ENCODE results near the gene TBC1D22A.

Gene TBC1D22A

GRCh38 chr22:47065756-47066615 is 303.5 kb downstream of the TBC1D22A start:
- no peak overlapping the region for H3K9ac ChIP-seq (ENCODE audit: low read length)
- no peak overlapping the region for H3K27ac ChIP-seq (ENCODE audit: low read length)
- H3K36me3 ChIP-seq (replicated peaks; ENCODE audit: low read depth, low read length) = peaks cover 37% of the 10 kb centered on the region
- TF ChIP-seq CTCF (IDR thresholded peaks at IDR 0.05; ENCODE audit: low read depth, low read length) = no peak
- TF ChIP-seq EZH2phosphoT487 (IDR thresholded peaks at IDR 0.05; ENCODE audit: low read depth) = no peak
- peaks cover 68% of the 10 kb centered on the region for H4K20me1 ChIP-seq (ENCODE audit: insufficient read depth, low read length)
- H2AFZ ChIP-seq (ENCODE audit: low read depth, low read length) = no peak overlapping the region
- H3K4me3 ChIP-seq (ENCODE audit: low read length) = no peak overlapping the region
- no peaks in the 10 kb centered on the region for H3K27me3 ChIP-seq (ENCODE audit: low read depth, low read length)
- peaks cover 15% of the 10 kb centered on the region for H3K79me2 ChIP-seq (ENCODE audit: low read length)
- H3K4me1 ChIP-seq (ENCODE audit: low read length) = no peaks in the 10 kb centered on the region
- H3K9me3 ChIP-seq (ENCODE audit: insufficient read depth, low read length) = no peaks in the 10 kb centered on the region
- no peak overlapping the region for H3K4me2 ChIP-seq (ENCODE audit: low read length)

- no peak overlapping the region for H3K4me2 ChIP-seq (ENCODE audit: low read length)
- H3K9ac ChIP-seq (ENCODE audit: low read length) = no peak overlapping the region
- peaks cover 31% of the 10 kb centered on the region for H3K36me3 ChIP-seq (replicated peaks; ENCODE audit: low read depth, low read length)
- H3K9me3 ChIP-seq (ENCODE audit: insufficient read depth, low read length) = no peaks in the 10 kb centered on the region
- H3K79me2 ChIP-seq (ENCODE audit: low read length) = peaks cover 21% of the 10 kb centered on the region
- no peak overlapping the region for H2AFZ ChIP-seq (ENCODE audit: low read depth, low read length)
- no peak for TF ChIP-seq EZH2phosphoT487 (IDR thresholded peaks at IDR 0.05; ENCODE audit: low read depth)
- TF ChIP-seq CTCF (IDR thresholded peaks at IDR 0.05; ENCODE audit: low read depth, low read length) = no peak
- no peaks in the 10 kb centered on the region for H3K27me3 ChIP-seq (ENCODE audit: low read depth, low read length)
- no peak overlapping the region for H3K27ac ChIP-seq (ENCODE audit: low read length)
- H3K4me1 ChIP-seq (ENCODE audit: low read length) = no peaks in the 10 kb centered on the region
- H4K20me1 ChIP-seq (ENCODE audit: insufficient read depth, low read length) = peaks cover 74% of the 10 kb centered on the region
- H3K4me3 ChIP-seq (ENCODE audit: low read length) = no peak overlapping the region
Observed at GRCh38 chr22:47066616-47066905, 304.1 kb downstream of the TBC1D22A start.

DNA sequence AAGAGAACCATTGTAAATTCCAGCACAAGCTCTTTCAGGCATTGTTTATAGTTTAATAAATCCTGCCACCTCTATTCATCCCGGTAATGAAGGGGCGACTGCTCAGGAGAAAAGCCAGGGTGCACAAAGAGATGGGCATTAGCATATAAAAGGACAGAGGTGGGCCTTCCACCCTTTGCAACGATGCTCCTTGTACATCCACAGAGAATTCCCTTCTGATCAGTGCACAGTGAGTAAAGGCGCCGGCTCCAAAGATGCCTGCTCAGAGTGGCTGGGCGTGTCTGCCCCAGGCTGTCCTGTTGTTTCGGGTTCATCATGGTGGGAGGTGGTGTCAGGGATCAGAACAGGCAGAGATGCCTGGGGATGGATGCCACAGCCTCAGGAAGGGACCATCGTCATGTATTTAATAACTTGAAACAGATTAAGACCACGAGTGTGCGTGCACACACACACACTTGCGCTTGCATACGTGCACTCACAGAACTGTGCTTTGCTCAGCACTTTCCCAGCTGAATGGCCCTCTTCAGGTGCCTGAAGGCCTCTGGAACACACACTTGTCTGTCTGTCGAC is 305.0 kb downstream of the TBC1D22A start:
- H4K20me1 ChIP-seq (ENCODE audit: insufficient read depth, low read length) = peaks cover 79% of the 10 kb centered on the region
- H3K4me2 ChIP-seq (ENCODE audit: low read length) = no peak overlapping the region
- peaks cover 29% of the 10 kb centered on the region for H3K79me2 ChIP-seq (ENCODE audit: low read length)
- no peaks in the 10 kb centered on the region for H3K4me1 ChIP-seq (ENCODE audit: low read length)
- peaks cover 27% of the 10 kb centered on the region for H3K36me3 ChIP-seq (replicated peaks; ENCODE audit: low read depth, low read length)
- TF ChIP-seq CTCF (IDR thresholded peaks at IDR 0.05; ENCODE audit: low read depth, low read length) (no peak), EZH2phosphoT487 (IDR thresholded peaks at IDR 0.05; ENCODE audit: low read depth) (no peak)
- no peak overlapping the region for H3K4me3 ChIP-seq (ENCODE audit: low read length)
- no peak overlapping the region for H2AFZ ChIP-seq (ENCODE audit: low read depth, low read length)
- no peak overlapping the region for H3K9ac ChIP-seq (ENCODE audit: low read length)
- H3K9me3 ChIP-seq (ENCODE audit: insufficient read depth, low read length) = no peaks in the 10 kb centered on the region
- H3K27ac ChIP-seq (ENCODE audit: low read length) = no peak overlapping the region
- no peaks in the 10 kb centered on the region for H3K27me3 ChIP-seq (ENCODE audit: low read depth, low read length)

GRCh38 chr22:47067911-47068625 is 305.6 kb downstream of the TBC1D22A start:
- Histone ChIP-seq H3K9ac (ENCODE audit: low read length) (no peak overlapping the region), H3K27ac (ENCODE audit: low read length) (no peak overlapping the region), H3K4me3 (ENCODE audit: low read length) (no peak overlapping the region), H3K36me3 (replicated peaks; ENCODE audit: low read depth, low read length) (peaks cover 27% of the 10 kb centered on the region), H3K9me3 (ENCODE audit: insufficient read depth, low read length) (no peaks in the 10 kb centered on the region), H4K20me1 (ENCODE audit: insufficient read depth, low read length) (peaks cover 79% of the 10 kb centered on the region), H3K4me1 (ENCODE audit: low read length) (no peaks in the 10 kb centered on the region), H3K4me2 (ENCODE audit: low read length) (no peak overlapping the region), H3K79me2 (ENCODE audit: low read length) (peaks cover 29% of the 10 kb centered on the region), H3K27me3 (ENCODE audit: low read depth, low read length) (no peaks in the 10 kb centered on the region), H2AFZ (ENCODE audit: low read depth, low read length) (no peak overlapping the region)
- TF ChIP-seq EZH2phosphoT487 (IDR thresholded peaks at IDR 0.05; ENCODE audit: low read depth) (no peak), CTCF (IDR thresholded peaks at IDR 0.05; ENCODE audit: low read depth, low read length) (no peak)

Data from OCI-LY3 (cell line).